Measurements from ENCODE around the gene CAMTA1.
"Not testable (repeated sequence)": the region's sequence is repeated elsewhere in the genome, so short reads cannot be mapped to it uniquely, and the experiment has no call there.

The CAMTA1 gene

DNA sequence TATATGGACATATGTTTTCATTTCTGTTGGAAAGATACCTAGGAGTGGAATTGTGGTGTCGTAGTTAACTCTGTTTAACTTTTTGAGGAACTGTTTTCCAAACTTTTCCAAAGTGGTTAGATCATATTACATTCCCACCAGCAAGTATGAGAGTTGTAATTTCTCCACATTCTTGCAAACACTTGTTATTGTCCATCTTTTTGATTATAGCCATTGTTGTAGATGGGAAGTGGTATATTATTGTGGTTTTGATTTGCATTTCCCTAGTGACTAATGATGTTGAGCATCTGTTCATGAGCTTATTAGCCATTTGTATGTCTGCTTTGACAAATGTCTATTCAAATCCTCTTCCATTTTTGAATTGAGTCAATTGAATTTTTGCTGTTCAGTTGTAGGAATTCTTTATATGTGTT is 19.8 kb downstream of the CAMTA1 start:
- H3K4me3 ChIP-seq (ENCODE audit: low read depth, low read length) = no peak overlapping the region
- no peak for DNase-seq (ENCODE audit: low read depth)
- TF ChIP-seq, protein P1, sequence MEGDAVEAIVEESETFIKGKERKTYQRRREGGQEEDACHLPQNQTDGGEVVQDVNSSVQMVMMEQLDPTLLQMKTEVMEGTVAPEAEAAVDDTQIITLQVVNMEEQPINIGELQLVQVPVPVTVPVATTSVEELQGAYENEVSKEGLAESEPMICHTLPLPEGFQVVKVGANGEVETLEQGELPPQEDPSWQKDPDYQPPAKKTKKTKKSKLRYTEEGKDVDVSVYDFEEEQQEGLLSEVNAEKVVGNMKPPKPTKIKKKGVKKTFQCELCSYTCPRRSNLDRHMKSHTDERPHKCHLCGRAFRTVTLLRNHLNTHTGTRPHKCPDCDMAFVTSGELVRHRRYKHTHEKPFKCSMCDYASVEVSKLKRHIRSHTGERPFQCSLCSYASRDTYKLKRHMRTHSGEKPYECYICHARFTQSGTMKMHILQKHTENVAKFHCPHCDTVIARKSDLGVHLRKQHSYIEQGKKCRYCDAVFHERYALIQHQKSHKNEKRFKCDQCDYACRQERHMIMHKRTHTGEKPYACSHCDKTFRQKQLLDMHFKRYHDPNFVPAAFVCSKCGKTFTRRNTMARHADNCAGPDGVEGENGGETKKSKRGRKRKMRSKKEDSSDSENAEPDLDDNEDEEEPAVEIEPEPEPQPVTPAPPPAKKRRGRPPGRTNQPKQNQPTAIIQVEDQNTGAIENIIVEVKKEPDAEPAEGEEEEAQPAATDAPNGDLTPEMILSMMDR (conservative IDR thresholded peaks at IDR 0.05; ENCODE audit: low read depth, low read length) = no peak

DNA sequence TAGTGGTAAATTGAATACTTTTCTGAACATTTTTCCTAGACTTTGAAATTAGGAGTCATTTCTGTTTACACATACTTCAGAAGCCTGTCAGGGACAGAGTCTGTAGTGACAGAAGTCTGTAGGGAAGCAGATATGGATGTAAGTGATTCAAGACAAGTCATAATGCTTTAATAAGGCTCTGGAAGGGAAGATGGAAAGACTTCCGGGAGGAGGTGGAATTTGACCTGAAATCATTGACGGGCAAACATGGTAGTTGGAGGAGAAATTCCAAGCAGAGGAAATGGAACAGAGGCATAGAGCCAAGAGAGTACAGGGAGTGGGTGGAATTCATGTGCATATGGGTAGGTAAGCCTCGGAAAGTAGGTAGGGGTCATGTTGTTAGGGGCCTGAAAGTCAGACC is 22.5 kb downstream of the CAMTA1 start:
- no peak for DNase-seq (ENCODE audit: low read depth)
- TF ChIP-seq, protein P1 (conservative IDR thresholded peaks at IDR 0.05; ENCODE audit: low read depth, low read length) = no peak
- no peak overlapping the region for H3K4me3 ChIP-seq (ENCODE audit: low read depth, low read length)

DNA sequence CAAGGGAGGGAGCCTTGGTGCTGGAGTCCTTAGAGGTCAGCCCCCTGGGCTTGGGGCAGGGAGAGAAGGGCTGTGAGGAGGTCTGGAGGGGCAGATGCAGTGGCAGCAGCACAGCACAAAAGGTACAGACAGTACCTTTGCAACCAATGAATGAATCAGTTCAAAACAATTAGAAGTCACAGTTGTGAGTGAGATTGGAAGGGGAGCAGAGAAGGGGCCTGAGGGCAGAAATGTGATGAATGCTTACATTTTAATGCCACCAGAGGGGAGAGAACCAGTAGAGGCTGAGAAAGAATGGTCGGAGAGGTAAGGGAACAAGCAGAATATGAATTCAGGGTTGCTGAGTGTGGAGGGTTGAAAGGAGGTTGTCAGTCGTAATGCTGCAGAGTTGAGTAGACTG is 24.2 kb downstream of the CAMTA1 start:
- H3K4me3 ChIP-seq (ENCODE audit: low read depth, low read length) = no peak overlapping the region
- TF ChIP-seq, protein P1 (conservative IDR thresholded peaks at IDR 0.05; ENCODE audit: low read depth, low read length) = no peak
- no peak for DNase-seq (ENCODE audit: low read depth)

DNA sequence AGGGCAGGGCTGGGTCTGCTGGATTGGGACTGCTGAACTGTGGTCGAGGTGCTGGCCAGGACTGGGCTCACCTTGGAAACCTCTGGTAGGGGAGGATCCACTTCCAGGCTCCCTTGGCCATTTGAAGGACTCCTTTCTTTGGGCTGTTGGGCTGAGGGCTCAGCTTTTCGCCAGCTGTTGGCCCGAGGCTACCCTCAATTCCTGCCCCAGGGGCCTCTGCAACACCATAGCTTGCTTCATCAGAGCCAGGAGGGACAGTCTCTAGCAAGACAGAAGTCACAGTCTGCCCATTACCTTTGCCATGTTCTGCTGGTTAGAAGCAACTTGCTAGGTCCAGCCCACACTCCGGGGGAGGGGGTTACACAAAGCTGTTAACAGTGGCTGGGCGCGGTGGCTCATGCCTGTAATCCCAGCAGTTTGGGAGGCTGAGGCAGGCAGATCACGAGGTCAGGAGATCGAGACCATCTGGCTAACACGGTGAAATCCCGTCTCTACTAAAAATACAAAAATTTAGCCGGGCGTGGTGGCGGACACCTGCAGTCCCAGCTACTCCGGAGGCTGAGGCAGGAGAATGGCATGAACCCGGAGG is 25.0 kb downstream of the CAMTA1 start:
- not testable (repeated sequence) for H3K4me3 ChIP-seq (ENCODE audit: low read depth, low read length); DNase-seq (ENCODE audit: low read depth)

DNA sequence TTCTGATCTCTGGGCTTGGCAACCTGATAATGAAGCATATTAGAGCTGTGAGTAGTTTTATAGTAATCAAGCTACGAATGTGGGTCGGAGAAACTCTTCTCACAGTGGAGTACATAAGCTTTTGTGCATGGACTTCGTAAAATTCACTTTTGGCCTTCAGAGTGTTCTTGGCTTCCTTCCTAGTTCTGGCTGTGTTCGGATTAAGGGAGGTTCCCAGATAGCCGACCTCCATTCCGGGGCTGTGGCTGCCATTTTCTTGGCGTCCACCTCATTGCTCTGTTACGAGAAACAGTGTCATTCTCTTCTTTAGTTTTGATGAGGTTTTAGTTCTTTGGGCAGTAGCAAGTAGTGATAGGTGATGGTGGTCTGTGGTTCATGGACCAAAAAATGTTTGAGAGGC is 26.3 kb downstream of the CAMTA1 start:
- TF ChIP-seq, protein P1 (conservative IDR thresholded peaks at IDR 0.05; ENCODE audit: low read depth, low read length) = no peak
- no peak overlapping the region for H3K4me3 ChIP-seq (ENCODE audit: low read depth, low read length)
- DNase-seq (ENCODE audit: low read depth) = no peak

DNA sequence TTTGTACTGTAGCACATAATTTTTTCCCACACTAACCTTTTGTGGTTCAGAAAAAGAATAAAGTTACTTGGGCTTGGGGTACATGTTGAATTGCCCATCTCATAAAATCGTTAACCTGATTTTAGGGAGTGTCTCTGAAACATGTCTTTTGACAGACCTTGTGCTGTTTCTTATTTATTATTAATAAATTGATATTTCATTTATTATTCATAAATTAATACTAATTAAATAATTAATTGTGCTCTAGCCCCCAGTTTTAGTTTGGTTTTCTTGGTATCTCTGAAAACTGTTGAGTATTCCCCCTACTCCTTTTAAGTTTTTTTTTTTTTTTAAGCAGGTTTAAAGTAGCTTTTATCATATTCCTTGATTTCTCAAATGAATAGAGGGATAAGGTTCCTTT is 27.9 kb downstream of the CAMTA1 start:
- DNase-seq (ENCODE audit: low read depth) = no peak
- H3K4me3 ChIP-seq (ENCODE audit: low read depth, low read length) = no peak overlapping the region
- TF ChIP-seq, protein P1 (conservative IDR thresholded peaks at IDR 0.05; ENCODE audit: low read depth, low read length) = no peak

DNA sequence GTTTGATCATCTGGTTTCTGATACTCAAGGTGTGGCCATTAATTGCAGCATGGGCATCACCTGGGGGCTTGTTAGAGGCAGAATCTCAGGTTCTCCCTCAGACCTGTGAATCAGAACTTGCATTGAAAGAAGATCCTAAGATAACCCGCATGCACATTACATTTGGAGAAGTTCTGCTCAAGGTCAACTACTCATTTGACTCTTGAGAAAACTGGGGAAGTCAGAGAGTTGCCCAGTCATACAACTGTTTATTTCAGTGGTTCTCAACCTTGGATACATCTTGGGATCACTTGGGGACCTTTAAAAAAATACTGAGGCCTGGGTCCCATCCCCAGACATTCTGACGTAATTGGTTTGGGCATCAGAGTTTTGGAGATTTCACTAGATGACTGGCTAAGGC is 30.5 kb downstream of the CAMTA1 start:
- H3K4me3 ChIP-seq (ENCODE audit: low read depth, low read length) = no peak overlapping the region
- no peak for DNase-seq (ENCODE audit: low read depth)
- TF ChIP-seq, protein P1 (conservative IDR thresholded peaks at IDR 0.05; ENCODE audit: low read depth, low read length) = no peak

Data from choroid plexus epithelial cell (primary cell).